Caco-2 (cell line): ENCODE measurements around the gene CNGA3. TPM values are rescaled to one million over a fixed set of nuclear protein-coding genes. Genes with fewer than 3 reads are reported as not detected.

Source experiments
- BruUV-seq: library from RNA; stranded (reverse); fragments of 400-500 nt; replicated peaks from 2 replicates; lab custom pipeline; 2021; lab: Mats Ljungman, UMichigan
- CTCF ChIA-PET: fragments of 300-600 bp; sonication (Branson Sonifier 250); formaldehyde crosslinking; loops from one replicate; lab custom pipeline; 2022; ENCODE audit warnings: antibody characterized with exemption; lab: Charles Lee
- POLR2A ChIA-PET: fragments of 300-600 bp; sonication (Branson Sonifier 250); formaldehyde crosslinking; loops from one replicate; lab custom pipeline; 2022; ENCODE audit warnings: antibody characterized with exemption; lab: Charles Lee
- DNase-seq, 2 experiments: peaks; one replicate each; pipeline versions ENCODE4 v3.0.0 to v3.0.0-alpha.2; 2020 to 2022
- H3K27me3 ChIP-seq: replicated peaks from 2 replicates; pipeline ENCODE4 v1.6.0; 2011; ENCODE audit warnings: low read length; ENCODE audit not compliant: control insufficient read depth, insufficient read depth
- H3K36me3 ChIP-seq: 2 replicates; pipeline ENCODE4 v1.5.1; 2011; ENCODE audit warnings: low read length; ENCODE audit not compliant: control insufficient read depth, insufficient read depth
- H3K4me1 ChIP-seq: fragments of 250-450 bp; sonication (Bioruptor Pico); 2 replicates; pipeline ENCODE4 v1.5.1; 2020; ENCODE audit warnings: mild to moderate bottlenecking
- H3K4me3 ChIP-seq: 2 replicates; pipeline ENCODE4 v1.5.1; 2011; ENCODE audit warnings: low read depth, mild to moderate bottlenecking, control low read depth, low read length
- H3K9me3 ChIP-seq: fragments of 250-450 bp; sonication (Bioruptor Pico); 2 replicates; pipeline ENCODE4 v1.5.1; 2020; ENCODE audit warnings: mild to moderate bottlenecking, moderate library complexity
- H3K27ac Mint-ChIP-seq: one replicate; pipeline ENCODE4 v1.8.0; 2022; ENCODE audit warnings: mixed read lengths; ENCODE audit not compliant: unreplicated experiment
- H3K27me3 Mint-ChIP-seq: one replicate; pipeline ENCODE4 v1.8.0; 2022; ENCODE audit warnings: mixed read lengths; ENCODE audit not compliant: insufficient read depth, unreplicated experiment
- H3K36me3 Mint-ChIP-seq: one replicate; pipeline ENCODE4 v1.8.0; 2022; ENCODE audit warnings: mild to moderate bottlenecking, mixed read lengths; ENCODE audit not compliant: insufficient read depth, unreplicated experiment
- H3K4me1 Mint-ChIP-seq: one replicate; pipeline ENCODE4 v1.8.0; 2022; ENCODE audit warnings: low read depth, mixed read lengths; ENCODE audit not compliant: unreplicated experiment
- H3K4me3 Mint-ChIP-seq: one replicate; pipeline ENCODE4 v1.8.0; 2022; ENCODE audit warnings: mild to moderate bottlenecking, moderate library complexity, mixed read lengths; ENCODE audit not compliant: unreplicated experiment
- H3K9me3 Mint-ChIP-seq: one replicate; pipeline ENCODE4 v1.8.0; 2022; ENCODE audit warnings: mixed read lengths; ENCODE audit not compliant: unreplicated experiment
- CTCF ChIP-seq, 2 experiments: fragments of 200-600 bp in 1 of 2; IDR thresholded peaks; 1 replicate in 1 of 2; 2 replicates in 1 of 2; pipeline versions ENCODE4 v1.5.1 to v1.8.0; 2011 to 2022; ENCODE audit warnings: antibody characterized with exemption in 1 of 2, control low read depth in 1 of 2, inconsistent platforms in 1 of 2, low read depth in 1 of 2, low read length in 1 of 2, mild to moderate bottlenecking in 1 of 2, moderate library complexity in 1 of 2; ENCODE audit not compliant: insufficient read depth in 1 of 2, severe bottlenecking in 1 of 2, unreplicated experiment in 1 of 2
- intact Hi-C: fragments of 100-400 bp; cut with micrococcal nuclease; formaldehyde crosslinking; loops from one replicate; pipeline ENCODE4 v1.10.0; 2022; ENCODE audit not compliant: unreplicated experiment
- total RNA-seq: library from RNA; stranded (reverse); gene quantifications from 2 replicates; pipeline ENCODE4 v1.2.3, GENCODE V29; 2022

Gene CNGA3
- total RNA-seq, 1 experiment from 2014 or later, result not detected

DNA sequence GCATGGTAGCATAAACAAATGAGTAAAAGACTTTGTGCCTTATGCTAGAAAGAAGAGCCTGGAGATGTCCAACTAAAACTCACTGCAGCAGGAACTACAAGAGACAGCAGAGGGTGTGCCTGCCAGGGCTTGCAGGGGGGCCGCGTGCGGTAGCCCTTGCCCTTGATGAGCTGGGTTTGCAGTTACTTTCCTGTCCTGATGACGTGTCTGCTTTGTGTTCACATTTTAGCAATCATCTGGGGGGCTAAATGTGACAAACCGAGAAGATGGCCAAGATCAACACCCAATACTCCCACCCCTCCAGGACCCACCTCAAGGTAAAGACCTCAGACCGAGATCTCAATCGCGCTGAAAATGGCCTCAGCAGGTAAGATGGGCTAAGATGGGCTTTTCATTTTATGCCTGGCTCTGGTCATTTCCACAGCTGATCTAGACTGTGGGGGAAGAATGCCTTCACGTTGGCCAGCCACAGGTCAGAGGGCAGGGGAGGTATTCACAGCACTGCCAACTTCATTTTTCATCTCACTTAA, 23.5 kb downstream of the CNGA3 start:
- Mint-ChIP-seq H3K4me3 (no peak overlapping the region), H3K9me3 (peaks cover 11% of the 10 kb centered on the region), H3K36me3 (no peaks in the 10 kb centered on the region), H3K4me1 (no peaks in the 10 kb centered on the region), H3K27me3 (no peaks in the 10 kb centered on the region), H3K27ac (no peak overlapping the region)
- BruUV-seq, result no TSS peak
- Histone ChIP-seq H3K4me3 (no peak overlapping the region), H3K36me3 (no peaks in the 10 kb centered on the region), H3K27me3 (no peaks in the 10 kb centered on the region), H3K9me3 (peaks cover 18% of the 10 kb centered on the region), H3K4me1 (no peaks in the 10 kb centered on the region)
- POLR2A ChIA-PET, result no interaction called here
- TF ChIP-seq CTCF (IDR thresholded peaks at IDR 0.05; ENCODE audit: insufficient read depth in 1 of 2, low read depth in 1 of 2, low read length in 1 of 2, severe bottlenecking in 1 of 2, unreplicated experiment in 1 of 2), result no peak
- DNase-seq, result no peak
- intact Hi-C loops, result loop anchor here (10.0 kb wide), 1 partner anchor 185 kb away; no protein-coding TSS in a partner anchor
- CTCF ChIA-PET, result no interaction called here

- no peaks in the 10 kb centered on the region for H3K4me1 ChIP-seq
- no peaks in the 10 kb centered on the region for H3K36me3 ChIP-seq
- intact Hi-C loops, result loop anchor here (10.0 kb wide), 1 partner anchor 187 kb away; no protein-coding TSS in a partner anchor
- Mint-ChIP-seq H3K4me1 (no peaks in the 10 kb centered on the region), H3K27me3 (peaks cover 2% of the 10 kb centered on the region), H3K36me3 (no peaks in the 10 kb centered on the region), H3K4me3 (no peak overlapping the region), H3K27ac (no peak overlapping the region), H3K9me3 (peaks cover 11% of the 10 kb centered on the region)
- no peak overlapping the region for H3K4me3 ChIP-seq
- no peaks in the 10 kb centered on the region; the same call in 1 of the 2 replicates for H3K27me3 ChIP-seq
- BruUV-seq, result no TSS peak
- CTCF ChIA-PET, result interaction anchor here (1.0 kb wide), 1 partner anchor 13 kb away, joined by 7 read pairs; no protein-coding TSS in a partner anchor
- POLR2A ChIA-PET, result no interaction called here
- no peak for DNase-seq
- TF ChIP-seq CTCF (IDR thresholded peaks at IDR 0.05; ENCODE audit: insufficient read depth in 1 of 2, low read depth in 1 of 2, low read length in 1 of 2, severe bottlenecking in 1 of 2, unreplicated experiment in 1 of 2), result no peak
- peaks cover 18% of the 10 kb centered on the region for H3K9me3 ChIP-seq
These were observed 25.9 kb downstream of the CNGA3 start for GRCh38 chr2:98372121-98372520.

DNA sequence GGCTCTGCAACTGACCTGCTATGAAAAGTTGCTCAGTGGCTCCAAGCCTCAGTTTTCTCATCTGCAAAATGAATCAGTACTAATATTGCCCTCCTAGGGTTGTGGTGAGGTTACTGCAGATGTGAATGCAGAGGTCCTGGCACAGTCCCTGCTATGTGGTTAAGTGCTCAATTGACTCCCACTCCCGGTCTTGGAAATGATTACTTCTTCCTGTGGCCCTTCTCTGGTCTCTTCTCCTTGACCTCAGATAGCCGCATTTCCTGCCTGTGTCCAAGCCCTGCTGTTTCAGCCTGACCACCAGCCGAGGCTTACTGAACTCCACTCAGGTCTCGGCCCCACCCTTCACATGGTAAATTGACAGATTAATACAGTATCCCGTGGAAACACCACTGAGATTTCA, 26.3 kb downstream of the CNGA3 start:
- H3K9me3 ChIP-seq, result peaks cover 15% of the 10 kb centered on the region
- intact Hi-C loops, result loop anchor here (10.0 kb wide), 1 partner anchor 188 kb away; no protein-coding TSS in a partner anchor
- H3K36me3 ChIP-seq, result no peaks in the 10 kb centered on the region
- no peaks in the 10 kb centered on the region; the same call in 1 of the 2 replicates for H3K27me3 ChIP-seq
- peaks cover 2% of the 10 kb centered on the region for H3K27me3 Mint-ChIP-seq
- H3K36me3 Mint-ChIP-seq, result no peaks in the 10 kb centered on the region
- no TSS peak for BruUV-seq
- no peaks in the 10 kb centered on the region for H3K4me1 Mint-ChIP-seq
- no peak for TF ChIP-seq CTCF (IDR thresholded peaks at IDR 0.05; ENCODE audit: insufficient read depth in 1 of 2, low read depth in 1 of 2, low read length in 1 of 2, severe bottlenecking in 1 of 2, unreplicated experiment in 1 of 2)
- no peak overlapping the region for H3K4me3 Mint-ChIP-seq
- CTCF ChIA-PET, result interaction anchor here (1.0 kb wide), 1 partner anchor 13 kb away, joined by 7 read pairs; no protein-coding TSS in a partner anchor
- no peaks in the 10 kb centered on the region for H3K4me1 ChIP-seq
- no peak for DNase-seq
- no peak overlapping the region for H3K4me3 ChIP-seq
- no peak overlapping the region for H3K27ac Mint-ChIP-seq
- POLR2A ChIA-PET, result no interaction called here
- H3K9me3 Mint-ChIP-seq, result peaks cover 6% of the 10 kb centered on the region
